GM21515 (cell line): Measurements from ENCODE around the gene AKNA.
A peak's percentile ranks its signal among the peaks of the same experiment; 100 is the strongest.

Source experiments
- ATAC-seq: cut with Tn5 transposase; IDR thresholded peaks from one replicate; pipeline ENCODE4 v1.9.1; 2021; ENCODE audit not compliant: unreplicated experiment

Gene AKNA

GRCh38 chr9:114387680-114388356 is at the start of gene AKNA:
TSS of gene AKNA (minus strand) at chr9:114387982. CDS start at chr9:114381333, 6,649 bp downstream.
- ATAC-seq: peak; percentile 32

- ATAC-seq: no peak
Observed at GRCh38 chr9:114437401-114437893, 49.7 kb upstream of the AKNA start.

- no peak for ATAC-seq
Observed at GRCh38 chr9:114434878-114435311, 47.1 kb upstream of the AKNA start.

- no peak for ATAC-seq
Observed at GRCh38 chr9:114433720-114434255, 46.0 kb upstream of the AKNA start.

GRCh38 chr9:114433086-114433485 is 45.3 kb upstream of the AKNA start:
- ATAC-seq: no peak

GRCh38 chr9:114432323-114433067 is 44.7 kb upstream of the AKNA start:
- ATAC-seq: no peak

- ATAC-seq: no peak
Observed at GRCh38 chr9:114431770-114432169, 44.0 kb upstream of the AKNA start.

- no peak for ATAC-seq
Observed at GRCh38 chr9:114431003-114431402, 43.2 kb upstream of the AKNA start.

GRCh38 chr9:114430457-114430856 is 42.7 kb upstream of the AKNA start:
- no peak for ATAC-seq

- no peak for ATAC-seq
Observed at GRCh38 chr9:114429488-114429887, 41.7 kb upstream of the AKNA start.

- no peak for ATAC-seq
Observed at GRCh38 chr9:114428466-114428865, 40.7 kb upstream of the AKNA start.

- ATAC-seq: no peak
Observed at GRCh38 chr9:114427644-114428043, 39.9 kb upstream of the AKNA start.

- no peak for ATAC-seq
Observed at GRCh38 chr9:114426046-114426948, 38.5 kb upstream of the AKNA start.

GRCh38 chr9:114425126-114425525 is 37.3 kb upstream of the AKNA start:
- no peak for ATAC-seq

GRCh38 chr9:114424126-114424525 is 36.3 kb upstream of the AKNA start:
- no peak for ATAC-seq

- no peak for ATAC-seq
Observed at GRCh38 chr9:114423181-114423580, 35.4 kb upstream of the AKNA start.

GRCh38 chr9:114421147-114421546 is 33.4 kb upstream of the AKNA start:
- no peak for ATAC-seq

- no peak for ATAC-seq
Observed at GRCh38 chr9:114419796-114420195, 32.0 kb upstream of the AKNA start.

GRCh38 chr9:114418053-114418452 is 30.3 kb upstream of the AKNA start:
- ATAC-seq: no peak

GRCh38 chr9:114417511-114417910 is 29.7 kb upstream of the AKNA start:
- ATAC-seq: no peak

GRCh38 chr9:114416906-114417305 is 29.1 kb upstream of the AKNA start:
- ATAC-seq: no peak
